ENCODE results near the gene FLOT1.
A peak's percentile ranks its signal among the peaks of the same experiment; 100 is the strongest.
"Not testable (repeated sequence)": the region's sequence is repeated elsewhere in the genome, so short reads cannot be mapped to it uniquely, and the experiment has no call there.

Gene FLOT1

DNA sequence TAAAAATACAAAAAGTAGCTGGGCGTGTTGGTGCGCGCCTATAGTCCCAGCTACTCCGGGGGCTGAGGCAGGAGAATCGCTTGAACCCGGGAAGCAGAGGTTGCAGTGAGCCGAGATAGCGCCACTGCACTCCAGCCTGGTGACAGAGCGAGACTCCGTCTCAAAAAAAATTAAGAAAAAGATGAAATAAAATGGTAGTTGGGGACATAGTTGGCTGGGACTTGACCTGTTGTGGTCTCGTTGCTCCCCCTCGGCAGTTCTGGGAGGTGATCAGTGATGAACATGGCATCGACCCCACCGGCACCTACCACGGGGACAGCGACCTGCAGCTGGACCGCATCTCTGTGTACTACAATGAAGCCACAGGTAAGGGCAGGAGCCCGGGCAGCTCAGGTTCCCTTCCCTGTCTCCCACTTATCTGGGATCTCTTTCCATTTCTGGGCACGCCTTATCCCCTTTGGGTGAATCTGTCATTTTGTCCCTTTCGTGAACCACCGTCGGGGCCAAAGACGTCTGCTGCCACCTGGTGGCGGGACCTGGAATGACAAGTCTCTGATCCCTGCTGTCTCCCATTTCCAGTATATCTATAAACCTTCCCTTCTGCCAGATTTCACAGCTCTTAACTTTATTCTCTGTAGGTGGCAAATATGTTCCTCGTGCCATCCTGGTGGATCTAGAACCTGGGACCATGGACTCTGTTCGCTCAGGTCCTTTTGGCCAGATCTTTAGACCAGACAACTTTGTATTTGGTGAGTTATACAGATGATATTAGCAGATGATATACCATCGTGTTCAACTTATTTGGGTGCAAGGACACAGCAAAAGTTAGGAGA is 20.0 kb downstream of the FLOT1 start:
- no peak for ATAC-seq

DNA sequence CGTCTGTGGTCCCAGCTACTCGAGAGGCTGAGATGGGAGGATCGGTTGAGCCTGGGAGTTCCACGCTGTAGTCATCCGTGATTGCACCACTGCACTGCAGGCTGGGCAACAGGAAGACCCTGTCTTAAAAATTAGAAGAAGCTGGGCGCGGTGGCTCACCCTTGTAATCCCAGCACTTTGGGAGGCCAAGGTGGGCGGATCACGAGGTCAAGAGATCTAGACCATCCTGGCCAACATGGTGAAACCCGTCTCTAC is 20.5 kb downstream of the FLOT1 start:
- not testable (repeated sequence) for ATAC-seq

GRCh38 chr6:30721198-30722024 is 21.1 kb downstream of the FLOT1 start:
- peak; percentile 9 to 15 for ATAC-seq

GRCh38 chr6:30720738-30721197 is 21.7 kb downstream of the FLOT1 start:
- ATAC-seq: no peak

DNA sequence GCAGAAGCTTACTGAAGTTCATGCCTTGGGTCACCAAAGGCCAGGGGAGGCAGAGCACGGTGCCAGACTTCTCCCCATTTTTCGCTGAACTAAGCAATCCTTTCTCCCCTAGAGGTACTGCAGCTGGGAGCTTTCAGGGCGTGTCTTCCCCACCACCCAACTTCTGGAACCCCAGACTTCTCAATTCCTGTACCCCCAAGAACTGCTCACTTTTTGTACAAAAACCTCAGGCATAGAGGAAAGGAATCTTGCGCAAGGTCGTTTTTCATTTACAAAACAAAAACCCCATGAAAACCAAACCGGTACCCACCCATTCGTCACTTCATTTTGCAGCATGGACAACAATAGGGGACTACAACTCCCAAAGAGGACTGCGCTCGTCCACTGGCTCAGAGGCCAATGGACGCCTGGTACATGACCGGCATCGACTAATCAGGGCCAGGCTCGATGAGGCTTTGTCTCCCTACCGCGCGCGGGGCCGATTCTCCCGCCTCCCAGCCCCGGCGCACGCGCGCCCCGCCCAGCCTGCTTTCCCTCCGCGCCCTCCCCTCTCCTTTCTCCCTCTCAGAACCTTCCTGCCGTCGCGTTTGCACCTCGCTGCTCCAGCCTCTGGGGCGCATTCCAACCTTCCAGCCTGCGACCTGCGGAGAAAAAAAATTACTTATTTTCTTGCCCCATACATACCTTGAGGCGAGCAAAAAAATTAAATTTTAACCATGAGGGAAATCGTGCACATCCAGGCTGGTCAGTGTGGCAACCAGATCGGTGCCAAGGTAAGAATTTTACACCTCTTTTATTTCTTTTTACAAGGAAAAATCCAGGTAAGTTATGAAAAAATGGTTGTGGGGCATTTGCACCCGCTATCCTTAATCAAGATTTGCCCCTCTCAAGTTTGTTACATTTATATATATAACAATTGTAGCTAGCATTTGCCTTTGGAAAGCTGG is 22.4 kb downstream of the FLOT1 start, which contains the start of gene TUBB:
Gene TUBB, plus strand, starts transcription at position 562 of the 947 bp plus-strand sequence. Its CDS starts 155 bp downstream, at position 717.
- ATAC-seq: peak; percentile 66 to 69

- ATAC-seq: no peak
Measured at GRCh38 chr6:30719356-30719755, 23.1 kb downstream of the FLOT1 start.

GRCh38 chr6:30717845-30718720 is 24.4 kb downstream of the FLOT1 start:
- not testable (repeated sequence) for ATAC-seq

GRCh38 chr6:30717129-30717844 is 25.2 kb downstream of the FLOT1 start, which contains the start of gene MDC1:
Gene MDC1 (minus strand): TSS chr6:30717281. CDS start chr6:30715175, 2,106 bp downstream.
- ATAC-seq: peak; percentile 78 to 83

DNA sequence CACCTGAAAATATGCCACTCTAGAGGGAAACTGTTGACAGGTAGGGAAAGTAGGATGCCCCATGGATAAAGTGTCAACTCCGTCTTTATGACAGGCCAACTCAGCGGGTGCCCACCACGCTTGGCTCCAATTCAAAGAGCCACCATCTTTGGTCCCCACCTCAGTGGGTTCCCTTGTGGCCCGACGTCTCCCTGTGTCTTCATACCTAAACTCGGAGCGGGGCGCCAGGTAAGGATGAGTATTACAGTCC is 25.7 kb downstream of the FLOT1 start:
- no peak for ATAC-seq

- ATAC-seq: no peak
Measured at GRCh38 chr6:30714263-30714662, 28.2 kb downstream of the FLOT1 start.

- ATAC-seq: no peak
Measured at GRCh38 chr6:30712441-30712945, 30.0 kb downstream of the FLOT1 start.

GRCh38 chr6:30711758-30712380 is 30.6 kb downstream of the FLOT1 start:
- no peak for ATAC-seq

- no peak for ATAC-seq
Measured at GRCh38 chr6:30709101-30709868, 33.2 kb downstream of the FLOT1 start.

DNA sequence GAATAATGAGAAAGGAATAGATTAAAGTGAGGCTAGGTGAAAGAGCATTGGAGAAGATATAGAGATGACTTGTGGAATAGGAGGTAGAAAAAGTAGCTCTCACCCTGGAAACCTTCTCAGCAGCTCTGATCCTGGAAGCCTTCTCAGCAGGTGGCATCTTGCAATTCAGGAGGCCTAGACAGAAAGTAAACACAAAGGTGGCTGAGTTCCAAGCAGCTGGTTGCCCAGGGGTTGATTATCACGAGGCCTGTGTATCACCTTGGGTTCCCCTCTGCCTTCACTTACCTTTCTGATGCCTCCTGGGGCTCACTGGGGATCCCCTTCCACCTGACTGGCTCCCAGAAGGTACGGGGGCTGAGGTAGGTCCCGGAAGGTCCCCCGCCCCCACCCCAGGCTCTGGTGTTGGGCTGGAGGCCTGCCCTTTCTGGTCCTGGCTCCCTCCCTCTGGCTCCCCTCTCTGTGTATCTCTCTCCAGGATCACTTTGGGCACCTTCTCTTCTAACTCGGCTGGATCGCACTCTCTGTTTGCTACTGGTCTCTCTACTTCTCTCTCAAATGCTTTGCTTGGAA is 35.1 kb downstream of the FLOT1 start:
- no peak for ATAC-seq

- ATAC-seq: no peak
Measured at GRCh38 chr6:30705620-30706019, 36.9 kb downstream of the FLOT1 start.

GRCh38 chr6:30703821-30704220 is 38.7 kb downstream of the FLOT1 start:
- ATAC-seq: no peak

DNA sequence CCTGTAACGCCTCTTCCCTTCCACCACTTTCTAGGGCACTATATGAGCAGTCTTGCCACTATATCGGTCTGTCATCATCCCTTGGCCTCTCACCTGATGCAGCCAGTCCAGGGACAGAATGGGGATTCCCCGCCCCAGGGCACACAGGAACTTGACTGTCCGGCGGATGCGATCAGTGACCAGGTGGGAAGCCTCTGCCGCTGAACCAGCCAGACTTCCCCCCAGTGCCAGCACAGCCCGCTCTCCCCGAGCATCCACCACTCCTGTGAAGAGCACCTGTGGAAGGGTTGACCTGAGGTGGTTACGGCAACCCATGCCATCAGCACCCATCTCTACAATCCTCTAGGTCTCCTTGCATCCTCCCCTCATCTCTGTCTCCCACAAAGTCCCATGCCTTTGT is 39.5 kb downstream of the FLOT1 start:
- no peak for ATAC-seq

GRCh38 chr6:30700340-30700739 is 42.1 kb downstream of the FLOT1 start:
- ATAC-seq: no peak

DNA sequence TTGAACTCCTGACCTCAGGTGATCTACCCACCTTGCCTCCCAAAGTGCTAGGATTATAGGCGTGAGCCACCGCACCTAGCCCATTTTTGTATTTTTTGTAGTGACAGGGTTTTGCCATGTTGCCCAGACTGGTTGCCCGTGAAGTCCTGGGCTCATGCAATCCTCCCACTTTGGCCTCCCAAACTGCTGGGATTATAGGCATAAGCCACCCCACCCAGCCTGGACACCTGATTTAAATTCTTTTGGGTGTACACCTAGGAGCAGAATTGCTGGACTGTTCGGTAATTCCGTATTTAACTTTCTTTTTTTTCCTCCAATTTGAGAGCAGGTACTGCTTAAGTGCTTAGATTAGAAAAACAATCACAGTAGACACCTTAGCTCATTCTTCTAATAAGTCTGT is 46.1 kb downstream of the FLOT1 start:
- ATAC-seq: no peak
